Breast epithelium (tissue), 4 donors: ENCODE data around the gene ULK4. TPM values are rescaled to one million over a fixed set of nuclear protein-coding genes. Genes with fewer than 3 reads are reported as not detected.

ENCODE experiments used
- DNase-seq, 2 donors: peaks; one replicate each; pipeline ENCODE4 v3.0.0-alpha.2; 2019; ENCODE audit warnings: low spot score in 2 of 2
- H3K27ac ChIP-seq, 2 donors: fragments of 200-600 bp; sonication (generic) in 1 of 2; one replicate each; pipeline ENCODE4 v1.5.1; 2016 to 2019; ENCODE audit warnings: mild to moderate bottlenecking in 1 of 2
- H3K27me3 ChIP-seq, 2 donors: fragments of 200-600 bp; sonication (generic) in 1 of 2; one replicate each; pipeline versions ENCODE4 v1.5.1 to v1.6.0; 2017 to 2019; ENCODE audit warnings: control low read depth in 1 of 2, mild to moderate bottlenecking in 1 of 2
- H3K36me3 ChIP-seq: fragments of 200-600 bp; one replicate; pipeline ENCODE4 v1.5.1; 2019
- H3K4me1 ChIP-seq, 2 donors: fragments of 200-600 bp; sonication (generic); one replicate each; pipeline ENCODE4 v1.5.1; 2016 to 2019; ENCODE audit warnings: control low read depth in 1 of 2
- H3K4me3 ChIP-seq, 3 donors: fragments of 200-600 bp; sonication (generic); 1 replicate in 2 of 3; 2 replicates in 1 of 3; pipeline ENCODE4 v1.5.1; 2016 to 2019; ENCODE audit warnings: mild to moderate bottlenecking in 3 of 3, moderate library complexity in 2 of 3
- H3K9me3 ChIP-seq, 2 donors: fragments of 200-600 bp; sonication (generic) in 1 of 2; one replicate each; pipeline ENCODE4 v1.5.1; 2016 to 2019; ENCODE audit warnings: control low read depth in 1 of 2
- POLR2A ChIP-seq: fragments of 450-650 bp; IDR thresholded peaks from one replicate; pipeline ENCODE4 v1.6.1; 2016; ENCODE audit warnings: antibody characterized with exemption, mild to moderate bottlenecking, moderate library complexity
- POLR2AphosphoS5 ChIP-seq, 3 donors: sonication (generic); formaldehyde crosslinking; IDR thresholded peaks; one replicate each; pipeline ENCODE4 v1.6.1; 2017; ENCODE audit warnings: antibody characterized with exemption in 3 of 3
- intact Hi-C: fragments of 100-400 bp; cut with DNase I; formaldehyde crosslinking; loops from one replicate; pipeline ENCODE4 v1.15.1; 2023; ENCODE audit warnings: low total_unique reads
- total RNA-seq, 3 donors: library from RNA; depleted of rRNA; stranded (reverse); fragments of >200 nt; gene quantifications; one replicate each; pipeline ENCODE4 v1.1.0, GENCODE V29; 2016
- TF ChIP-seq, protein P1 (sequence below), 3 donors: fragments of 450-650 bp; IDR thresholded peaks; one replicate each; pipeline ENCODE4 v1.5.1; 2016 to 2017; ENCODE audit warnings: antibody characterized with exemption in 3 of 3, mild to moderate bottlenecking in 3 of 3, moderate library complexity in 3 of 3

The ULK4 gene
- total RNA-seq, 3 donors from 2014 or later, result 23.0 to 52.8 (median 31.8) TPM

DNA sequence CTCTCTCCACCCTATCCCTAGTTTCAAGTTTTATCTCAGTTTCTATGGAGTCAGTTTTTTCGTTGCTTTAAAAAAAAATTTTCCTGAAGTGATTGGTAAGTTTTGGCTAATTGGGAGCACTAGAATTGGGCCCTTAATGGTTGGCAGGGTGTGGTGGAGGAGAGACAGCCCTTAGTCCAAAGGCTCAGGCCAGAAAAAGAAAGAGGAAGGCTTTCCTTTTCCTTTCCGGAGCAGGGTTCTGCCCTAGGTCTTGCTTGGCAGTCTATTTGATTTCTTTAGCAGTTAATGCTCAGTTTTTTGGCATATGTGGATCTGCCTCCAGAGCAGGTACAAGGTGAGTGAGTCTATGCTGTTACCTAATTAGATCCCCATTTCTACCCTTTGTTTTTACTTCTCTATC is 739.9 kb downstream of the ULK4 start:
- Histone ChIP-seq H3K27me3 (no peaks in the 10 kb centered on the region), H3K4me1 (peaks cover 3 to 25% of the 10 kb centered on the region in 2 donors), H3K27ac (peak overlapping the region; percentile 2 to 8), H3K9me3 (no peaks in the 10 kb centered on the region), H3K36me3 (peaks cover 11% of the 10 kb centered on the region), H3K4me3 (no peak overlapping the region)
- TF ChIP-seq POLR2AphosphoS5 (IDR thresholded peaks at IDR 0.05), result no peak
- TF ChIP-seq, protein P1, sequence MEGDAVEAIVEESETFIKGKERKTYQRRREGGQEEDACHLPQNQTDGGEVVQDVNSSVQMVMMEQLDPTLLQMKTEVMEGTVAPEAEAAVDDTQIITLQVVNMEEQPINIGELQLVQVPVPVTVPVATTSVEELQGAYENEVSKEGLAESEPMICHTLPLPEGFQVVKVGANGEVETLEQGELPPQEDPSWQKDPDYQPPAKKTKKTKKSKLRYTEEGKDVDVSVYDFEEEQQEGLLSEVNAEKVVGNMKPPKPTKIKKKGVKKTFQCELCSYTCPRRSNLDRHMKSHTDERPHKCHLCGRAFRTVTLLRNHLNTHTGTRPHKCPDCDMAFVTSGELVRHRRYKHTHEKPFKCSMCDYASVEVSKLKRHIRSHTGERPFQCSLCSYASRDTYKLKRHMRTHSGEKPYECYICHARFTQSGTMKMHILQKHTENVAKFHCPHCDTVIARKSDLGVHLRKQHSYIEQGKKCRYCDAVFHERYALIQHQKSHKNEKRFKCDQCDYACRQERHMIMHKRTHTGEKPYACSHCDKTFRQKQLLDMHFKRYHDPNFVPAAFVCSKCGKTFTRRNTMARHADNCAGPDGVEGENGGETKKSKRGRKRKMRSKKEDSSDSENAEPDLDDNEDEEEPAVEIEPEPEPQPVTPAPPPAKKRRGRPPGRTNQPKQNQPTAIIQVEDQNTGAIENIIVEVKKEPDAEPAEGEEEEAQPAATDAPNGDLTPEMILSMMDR (IDR thresholded peaks at IDR 0.05), result no peak
- no peak for DNase-seq
- intact Hi-C loops, result no loop called here

DNA sequence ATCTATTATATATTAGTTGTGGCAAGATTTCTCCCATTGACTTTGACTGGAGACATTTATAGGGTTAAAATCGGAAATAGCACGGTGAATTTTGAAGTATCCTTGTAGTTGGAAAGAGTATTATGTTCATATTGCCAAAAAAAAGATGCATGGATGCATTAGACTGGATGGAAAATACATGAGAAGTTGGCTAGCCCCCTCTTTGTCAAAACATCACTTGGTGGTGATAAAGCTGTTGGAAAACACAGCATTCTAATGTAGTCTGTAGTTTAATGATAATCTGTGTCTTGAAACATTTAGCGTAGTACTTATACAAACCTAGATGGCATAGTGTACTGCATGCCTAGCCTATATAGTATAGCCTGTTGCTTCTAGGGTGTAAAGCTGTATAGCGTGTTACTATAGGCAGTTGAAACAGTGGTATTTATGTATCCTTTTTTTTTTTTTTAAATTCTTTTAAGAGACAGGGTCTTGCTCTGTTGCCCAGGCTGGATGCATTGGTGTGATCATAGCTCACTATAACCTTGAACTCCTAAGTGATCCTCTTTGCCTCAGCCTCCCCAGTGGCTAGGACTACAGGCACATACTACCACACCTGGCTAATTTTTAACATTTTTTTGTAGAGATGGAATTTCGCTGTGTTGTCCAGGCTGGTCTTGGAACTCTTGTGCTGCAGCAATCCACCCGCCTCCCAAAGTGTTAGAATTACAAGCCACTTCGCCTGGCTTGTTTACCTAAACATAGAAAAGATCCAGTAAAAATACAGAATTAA is 740.8 kb downstream of the ULK4 start:
- DNase-seq, result no peak
- Histone ChIP-seq H3K9me3 (no peaks in the 10 kb centered on the region), H3K27ac (peak overlapping the region in 1 of 2 donors; percentile 6), H3K36me3 (peaks cover 11% of the 10 kb centered on the region), H3K4me1 (peaks cover 3 to 29% of the 10 kb centered on the region in 2 donors), H3K4me3 (no peak overlapping the region), H3K27me3 (no peaks in the 10 kb centered on the region)
- intact Hi-C loops, result no loop called here
- TF ChIP-seq, protein P1 (IDR thresholded peaks at IDR 0.05), result no peak
- no peak for TF ChIP-seq POLR2AphosphoS5 (IDR thresholded peaks at IDR 0.05)
- no peak for TF ChIP-seq POLR2A

DNA sequence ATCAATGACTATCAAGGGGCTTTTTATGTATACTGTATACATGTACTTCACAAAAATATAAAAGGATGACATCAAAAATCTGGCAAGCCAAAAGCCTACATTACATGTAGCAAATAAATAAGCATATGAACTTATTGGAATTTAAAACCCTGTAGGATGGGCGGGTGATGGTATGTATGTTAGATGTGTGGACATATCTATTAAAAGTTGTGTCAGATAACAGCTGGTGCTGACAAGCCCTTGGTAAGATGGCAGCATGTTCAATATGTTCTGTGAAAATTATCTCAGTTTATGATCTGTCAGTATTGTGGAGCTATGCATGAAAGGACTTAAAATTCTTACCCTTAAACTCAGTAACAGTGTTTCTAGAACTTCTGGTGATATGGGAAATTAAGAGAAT is 742.5 kb downstream of the ULK4 start:
- H3K27ac ChIP-seq, result no peak overlapping the region
- no peak overlapping the region for H3K4me3 ChIP-seq
- peaks cover 3 to 34% of the 10 kb centered on the region in 2 donors for H3K4me1 ChIP-seq
- TF ChIP-seq, protein P1 (IDR thresholded peaks at IDR 0.05), result no peak
- TF ChIP-seq POLR2A (no peak), POLR2AphosphoS5 (IDR thresholded peaks at IDR 0.05) (no peak)
- intact Hi-C loops, result no loop called here
- H3K36me3 ChIP-seq, result no peaks in the 10 kb centered on the region
- H3K27me3 ChIP-seq, result no peaks in the 10 kb centered on the region
- no peak for DNase-seq
- H3K9me3 ChIP-seq, result no peaks in the 10 kb centered on the region

DNA sequence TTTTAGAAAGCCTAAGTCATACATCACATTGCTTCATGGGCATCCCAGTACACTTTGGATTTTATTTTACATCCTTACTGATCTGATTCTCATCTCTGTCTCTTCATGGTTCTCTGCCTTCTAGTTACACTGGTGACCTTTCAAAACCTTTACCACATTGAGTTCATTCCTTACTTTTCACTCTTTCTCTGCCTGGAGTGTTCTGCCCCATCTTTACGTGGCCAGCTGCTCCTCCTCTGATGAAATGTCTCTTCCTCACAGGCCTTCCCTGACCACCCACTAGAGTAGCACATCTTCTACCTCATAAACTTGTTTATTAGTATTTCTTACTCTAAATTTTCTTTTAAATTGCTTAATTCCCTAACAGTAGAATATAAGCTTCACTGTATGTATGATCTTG is 744.9 kb downstream of the ULK4 start:
- intact Hi-C loops, result no loop called here
- DNase-seq, result no peak
- Histone ChIP-seq H3K4me3 (no peak overlapping the region), H3K27ac (peak overlapping the region; percentile 8 to 31), H3K9me3 (no peaks in the 10 kb centered on the region), H3K27me3 (no peaks in the 10 kb centered on the region), H3K36me3 (no peaks in the 10 kb centered on the region), H3K4me1 (peaks cover 3 to 24% of the 10 kb centered on the region in 2 donors)
- TF ChIP-seq, protein P1 (IDR thresholded peaks at IDR 0.05), result no peak
- TF ChIP-seq POLR2AphosphoS5 (IDR thresholded peaks at IDR 0.05) (no peak), POLR2A (no peak)

DNA sequence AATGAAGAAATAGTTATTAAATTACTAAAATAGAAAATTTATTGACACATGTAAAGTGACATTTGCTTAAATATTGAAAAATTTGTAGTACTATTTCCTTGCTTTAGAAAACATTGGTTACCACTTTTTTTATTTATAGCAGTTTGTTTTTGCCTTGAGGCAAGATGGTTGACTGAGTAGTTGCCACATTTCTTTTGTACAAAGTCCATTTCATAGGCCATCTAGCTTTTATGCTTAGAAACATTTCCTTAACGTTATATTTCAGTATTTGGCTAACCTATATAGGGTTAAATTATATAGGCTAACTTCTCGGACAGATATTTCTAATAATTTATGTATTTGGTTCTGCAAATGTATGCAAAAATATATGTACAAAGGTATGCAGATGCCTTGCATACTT is 745.5 kb downstream of the ULK4 start:
- no peak for DNase-seq
- H3K4me3 ChIP-seq, result no peak overlapping the region
- H3K27ac ChIP-seq, result peak overlapping the region in 1 of 2 donors; percentile 25
- H3K36me3 ChIP-seq, result no peaks in the 10 kb centered on the region
- TF ChIP-seq POLR2A, result no peak
- TF ChIP-seq, protein P1 (IDR thresholded peaks at IDR 0.05), result no peak
- no peak for TF ChIP-seq POLR2AphosphoS5 (IDR thresholded peaks at IDR 0.05)
- intact Hi-C loops, result no loop called here
- no peaks in the 10 kb centered on the region for H3K27me3 ChIP-seq
- peaks cover 1 to 23% of the 10 kb centered on the region in 2 donors for H3K4me1 ChIP-seq
- no peaks in the 10 kb centered on the region for H3K9me3 ChIP-seq
